T follicular helper cell (primary cell): ENCODE data around the gene FUT8.

Source experiments
- DNase-seq: peaks from one replicate; pipeline ENCODE4 v3.0.0-alpha.2; 2020; ENCODE audit warnings: low read depth

FUT8 gene

GRCh38 chr14:65495196-65495595 lies 82.7 kb downstream of the FUT8 start:
- no peak for DNase-seq

GRCh38 chr14:65496178-65496993 lies 83.9 kb downstream of the FUT8 start:
- DNase-seq: no peak

- no peak for DNase-seq
Measured at GRCh38 chr14:65499138-65499537, 86.6 kb downstream of the FUT8 start.

- no peak for DNase-seq
Measured at GRCh38 chr14:65500075-65500474, 87.5 kb downstream of the FUT8 start.

DNA sequence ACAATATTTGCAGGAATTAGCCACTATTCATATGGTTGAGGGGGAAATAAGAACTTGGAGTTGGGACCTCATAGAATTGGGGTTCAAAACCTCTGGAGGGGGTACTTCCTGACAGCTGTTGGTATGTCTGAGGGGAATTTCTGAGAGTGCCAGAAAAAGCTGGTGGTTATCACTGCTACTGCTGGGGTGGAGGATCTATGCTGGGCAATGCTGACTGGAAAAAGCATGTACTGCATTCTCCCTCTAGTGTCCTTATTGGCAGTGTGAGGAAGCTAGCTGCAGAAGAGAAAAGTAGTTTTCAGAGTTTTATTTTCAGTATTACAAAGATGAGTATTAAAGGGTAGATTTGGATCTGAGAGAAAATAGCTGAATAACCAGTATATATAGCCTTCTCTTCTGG lies 88.8 kb downstream of the FUT8 start:
- no peak for DNase-seq

- no peak for DNase-seq
Measured at GRCh38 chr14:65502676-65503124, 90.2 kb downstream of the FUT8 start.

- no peak for DNase-seq
Measured at GRCh38 chr14:65503771-65504170, 91.2 kb downstream of the FUT8 start.

GRCh38 chr14:65506801-65507200 lies 94.3 kb downstream of the FUT8 start:
- DNase-seq: no peak

- DNase-seq: no peak
Measured at GRCh38 chr14:65509842-65510241, 97.3 kb downstream of the FUT8 start.

DNA sequence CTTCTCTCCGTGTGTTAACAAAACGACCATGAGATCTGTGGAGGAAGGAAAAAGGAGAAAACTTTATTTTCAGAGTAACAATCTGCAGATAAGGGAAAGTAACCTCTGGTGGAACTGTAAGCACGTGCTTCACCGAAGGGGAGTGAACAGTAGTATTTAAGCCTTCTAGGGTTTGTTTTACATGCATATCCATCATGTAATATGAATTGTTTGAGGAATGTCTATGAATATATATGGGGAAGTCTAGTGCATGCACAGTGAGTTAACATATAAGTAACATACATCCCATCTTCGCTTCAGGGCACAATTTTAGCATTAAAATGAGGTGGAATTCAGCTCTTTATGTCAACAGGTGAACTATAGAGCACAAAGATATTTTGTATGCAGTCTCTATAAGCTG lies 101.1 kb downstream of the FUT8 start:
- no peak for DNase-seq

- DNase-seq: no peak
Measured at GRCh38 chr14:65517635-65518542, 105.4 kb downstream of the FUT8 start.

DNA sequence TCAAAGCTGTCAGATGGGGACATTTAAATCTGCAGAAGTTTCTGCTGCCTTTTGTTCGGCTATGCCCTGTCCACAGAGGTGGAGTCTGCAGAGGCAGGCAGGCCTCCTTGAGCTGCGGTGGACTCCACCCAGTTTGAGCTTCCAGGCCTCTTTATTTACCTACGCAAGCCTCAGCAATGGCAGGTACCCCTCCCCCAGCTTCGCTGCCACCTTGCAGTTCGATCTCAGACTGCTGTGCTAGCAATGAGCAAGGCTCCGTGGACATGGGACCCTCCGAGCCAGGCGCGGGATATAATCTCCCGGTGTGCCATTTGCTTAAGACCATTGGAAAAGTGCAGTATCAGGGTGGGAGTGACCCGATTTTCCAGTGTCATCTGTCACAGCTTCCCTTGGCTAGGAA lies 115.5 kb downstream of the FUT8 start:
- DNase-seq: no peak

- DNase-seq: no peak
Measured at GRCh38 chr14:65531148-65531547, 118.6 kb downstream of the FUT8 start.

GRCh38 chr14:65533736-65534404 lies 121.3 kb downstream of the FUT8 start:
- DNase-seq: no peak

DNA sequence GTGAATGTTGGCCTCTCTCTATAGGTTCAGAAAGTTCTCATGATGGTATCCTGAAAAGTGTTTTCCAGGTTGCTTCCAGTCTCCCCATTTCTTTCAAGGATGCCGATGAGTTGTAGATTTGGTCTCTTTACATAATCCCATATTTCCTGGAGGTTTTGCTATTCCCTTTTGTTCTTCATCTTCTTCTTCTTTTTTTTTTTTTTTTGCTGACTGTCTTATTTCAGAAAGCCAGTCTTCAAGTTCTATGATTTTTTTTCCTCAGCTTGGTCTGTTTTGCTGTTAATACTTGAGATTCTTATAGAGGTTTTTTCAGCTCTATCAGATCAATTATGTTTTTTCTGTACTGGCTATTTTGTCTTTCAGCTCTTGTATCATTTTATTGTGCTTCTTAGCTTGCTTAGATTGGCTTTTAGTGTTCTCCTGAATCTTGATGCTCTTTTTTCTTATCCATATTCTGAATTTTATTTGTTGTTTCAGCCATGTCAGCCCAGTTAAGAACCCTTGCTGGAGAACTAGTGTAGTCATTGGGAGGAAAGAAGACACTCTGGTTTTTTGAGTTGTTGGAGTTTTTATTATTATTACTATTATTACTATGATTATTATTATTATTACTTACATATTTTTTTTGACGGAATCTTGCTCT lies 124.4 kb downstream of the FUT8 start:
- no peak for DNase-seq

DNA sequence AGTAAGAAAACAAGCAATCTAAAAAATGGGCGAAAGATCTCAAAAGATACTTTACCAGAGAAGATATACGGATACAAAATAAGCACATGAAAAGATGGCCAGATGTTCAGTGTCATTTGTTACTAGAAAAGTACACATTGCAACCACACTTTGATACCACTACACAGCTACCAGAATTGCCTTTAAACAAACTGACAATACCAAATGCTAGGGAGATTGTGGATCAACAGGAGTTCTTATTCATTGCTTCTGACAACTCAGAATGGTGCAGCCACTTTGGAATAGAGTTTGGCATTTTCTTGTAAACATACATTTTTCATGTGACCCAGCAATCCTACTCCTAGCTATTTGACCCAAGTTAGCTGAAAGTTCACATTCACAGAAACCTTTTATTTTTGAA lies 136.3 kb downstream of the FUT8 start:
- DNase-seq: no peak

DNA sequence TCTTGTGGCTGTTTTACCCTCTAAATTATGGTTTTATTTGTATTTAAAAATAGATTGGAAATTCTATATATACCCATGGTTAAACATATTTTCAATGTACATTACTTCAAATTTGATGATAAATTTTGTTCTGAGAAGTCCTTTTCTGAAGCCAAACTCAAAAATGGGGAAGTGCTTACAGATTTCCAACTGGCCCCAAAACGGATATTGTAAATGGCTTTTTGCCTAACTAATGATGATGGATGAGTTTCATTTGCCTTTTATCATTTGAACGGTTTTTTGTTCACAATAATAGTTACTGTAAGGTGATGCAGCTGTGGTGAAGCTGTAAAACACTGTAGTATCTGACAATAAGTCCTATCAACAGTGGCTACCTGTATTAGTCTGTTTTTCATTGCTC lies 136.9 kb downstream of the FUT8 start:
- no peak for DNase-seq

GRCh38 chr14:65550779-65551643 lies 138.5 kb downstream of the FUT8 start:
- no peak for DNase-seq

- no peak for DNase-seq
Measured at GRCh38 chr14:65552724-65553123, 140.2 kb downstream of the FUT8 start.

DNA sequence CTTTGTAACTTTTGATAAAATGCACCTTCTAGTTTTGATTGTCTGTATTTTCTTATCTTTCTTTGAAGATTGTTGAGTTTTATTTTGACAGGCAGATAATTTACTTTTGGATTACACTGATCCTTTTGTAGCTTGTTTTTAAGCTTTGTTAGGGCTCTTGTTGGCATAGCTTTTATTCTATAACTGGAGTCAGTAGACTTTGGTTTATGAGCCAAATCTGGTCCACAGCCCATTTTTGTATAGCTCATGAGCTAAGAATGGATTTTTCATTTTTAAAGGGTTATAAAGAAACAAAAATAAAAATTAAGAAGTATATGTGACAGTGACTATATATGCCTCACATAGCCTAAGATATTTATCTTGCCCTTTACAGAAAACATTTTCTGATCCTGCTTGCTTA lies 142.3 kb downstream of the FUT8 start:
- no peak for DNase-seq

GRCh38 chr14:65555358-65555757 lies 142.8 kb downstream of the FUT8 start:
- no peak for DNase-seq
